ENCODE data around the gene MORN1.

The MORN1 gene

GRCh38 chr1:2407991-2408275 lies 16.6 kb upstream of the MORN1 start:
- in situ Hi-C loops (cut with HindIII; ENCODE audit: low pct_unique_long_range_greater_than_20kb, low sequenced_read_pairs) = no loop called here
- no peak for DNase-seq (ENCODE audit: low read depth in 1 of 2, low spot score in 1 of 2)
- no peak for TF ChIP-seq JUND (IDR thresholded peaks at IDR 0.05; ENCODE audit: low read depth)

GRCh38 chr1:2407166-2407990 lies 16.0 kb upstream of the MORN1 start:
- in situ Hi-C loops (cut with HindIII; ENCODE audit: low pct_unique_long_range_greater_than_20kb, low sequenced_read_pairs) = no loop called here
- DNase-seq (ENCODE audit: low read depth in 1 of 2, low spot score in 1 of 2) = no peak
- no peak for TF ChIP-seq JUND (IDR thresholded peaks at IDR 0.05; ENCODE audit: low read depth)

GRCh38 chr1:2406451-2407041 lies 15.2 kb upstream of the MORN1 start:
- no peak for TF ChIP-seq JUND (IDR thresholded peaks at IDR 0.05; ENCODE audit: low read depth)
- no peak for DNase-seq (ENCODE audit: low read depth in 1 of 2, low spot score in 1 of 2)
- in situ Hi-C loops (cut with HindIII; ENCODE audit: low pct_unique_long_range_greater_than_20kb, low sequenced_read_pairs) = no loop called here

GRCh38 chr1:2405588-2406295 lies 14.4 kb upstream of the MORN1 start:
- in situ Hi-C loops (cut with HindIII; ENCODE audit: low pct_unique_long_range_greater_than_20kb, low sequenced_read_pairs) = no loop called here
- DNase-seq (ENCODE audit: low read depth in 1 of 2, low spot score in 1 of 2) = no peak
- TF ChIP-seq JUND (IDR thresholded peaks at IDR 0.05; ENCODE audit: low read depth) = no peak

- in situ Hi-C loops (cut with HindIII; ENCODE audit: low pct_unique_long_range_greater_than_20kb, low sequenced_read_pairs) = no loop called here
- no peak for TF ChIP-seq JUND (IDR thresholded peaks at IDR 0.05; ENCODE audit: low read depth)
- no peak for DNase-seq (ENCODE audit: low read depth in 1 of 2, low spot score in 1 of 2)
Measured at GRCh38 chr1:2404890-2405511, 13.6 kb upstream of the MORN1 start.

- DNase-seq (ENCODE audit: low read depth in 1 of 2, low spot score in 1 of 2) = no peak
- no peak for TF ChIP-seq JUND (IDR thresholded peaks at IDR 0.05; ENCODE audit: low read depth)
- in situ Hi-C loops (cut with HindIII; ENCODE audit: low pct_unique_long_range_greater_than_20kb, low sequenced_read_pairs) = no loop called here
Measured at GRCh38 chr1:2404142-2404889, 13.0 kb upstream of the MORN1 start.

- no peak for DNase-seq (ENCODE audit: low read depth in 1 of 2, low spot score in 1 of 2)
- TF ChIP-seq JUND (IDR thresholded peaks at IDR 0.05; ENCODE audit: low read depth) = no peak
- in situ Hi-C loops (cut with HindIII; ENCODE audit: low pct_unique_long_range_greater_than_20kb, low sequenced_read_pairs) = no loop called here
Measured at GRCh38 chr1:2403273-2403672, 11.9 kb upstream of the MORN1 start.

GRCh38 chr1:2402420-2402819 lies 11.1 kb upstream of the MORN1 start:
- in situ Hi-C loops (cut with HindIII; ENCODE audit: low pct_unique_long_range_greater_than_20kb, low sequenced_read_pairs) = no loop called here
- DNase-seq (ENCODE audit: low read depth in 1 of 2, low spot score in 1 of 2) = no peak
- TF ChIP-seq JUND (IDR thresholded peaks at IDR 0.05; ENCODE audit: low read depth) = no peak

- no peak for DNase-seq (ENCODE audit: low read depth in 1 of 2, low spot score in 1 of 2)
- TF ChIP-seq JUND (IDR thresholded peaks at IDR 0.05; ENCODE audit: low read depth) = no peak
- in situ Hi-C loops (cut with HindIII; ENCODE audit: low pct_unique_long_range_greater_than_20kb, low sequenced_read_pairs) = no loop called here
Measured at GRCh38 chr1:2400950-2401649, 9.7 kb upstream of the MORN1 start.

- in situ Hi-C loops (cut with HindIII; ENCODE audit: low pct_unique_long_range_greater_than_20kb, low sequenced_read_pairs) = no loop called here
- DNase-seq (ENCODE audit: low read depth in 1 of 2, low spot score in 1 of 2) = no peak
- no peak for TF ChIP-seq JUND (IDR thresholded peaks at IDR 0.05; ENCODE audit: low read depth)
Measured at GRCh38 chr1:2400576-2400909, 9.2 kb upstream of the MORN1 start.

- no peak for DNase-seq (ENCODE audit: low read depth in 1 of 2, low spot score in 1 of 2)
- in situ Hi-C loops (cut with HindIII; ENCODE audit: low pct_unique_long_range_greater_than_20kb, low sequenced_read_pairs) = no loop called here
- no peak for TF ChIP-seq JUND (IDR thresholded peaks at IDR 0.05; ENCODE audit: low read depth)
Measured at GRCh38 chr1:2399890-2400575, 8.7 kb upstream of the MORN1 start.
